Stimulated activated CD4-positive, alpha-beta T cell treated with anti-CD3 and anti-CD28 coated beads, Interleukin-4, amount 100 ng/mL, for 24 hours (primary cell): ENCODE data around the gene GLIPR1L1.
A peak's percentile ranks its signal among the peaks of the same experiment; 100 is the strongest.

Experiments used
- DNase-seq: peaks from one replicate; pipeline ENCODE4 v3.0.0-alpha.2; 2020

The GLIPR1L1 gene

GRCh38 chr12:75354011-75354410 lies 19.5 kb downstream of the GLIPR1L1 start:
- no peak for DNase-seq

DNA sequence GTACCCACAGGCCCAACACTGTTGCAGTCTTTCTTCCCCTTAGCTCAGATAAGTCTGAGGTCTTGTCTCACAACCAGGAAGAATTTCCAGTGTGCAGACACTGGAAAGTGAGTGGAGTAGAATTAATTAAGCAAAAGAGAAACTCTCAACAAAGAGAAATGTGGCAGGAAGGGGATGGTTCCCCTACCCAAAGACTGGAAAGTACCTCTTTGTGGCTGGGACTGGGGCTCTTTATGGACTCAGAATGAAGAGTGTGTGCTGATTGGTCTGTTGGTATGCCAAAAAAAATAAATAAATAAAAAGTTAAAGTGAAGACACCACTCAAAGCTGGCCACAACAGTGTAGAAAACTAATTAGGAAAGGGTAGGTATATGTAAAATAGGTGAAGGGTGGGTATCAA lies 26.4 kb downstream of the GLIPR1L1 start:
- no peak for DNase-seq

- no peak for DNase-seq
Measured at GRCh38 chr12:75361408-75361807, 26.9 kb downstream of the GLIPR1L1 start.

DNA sequence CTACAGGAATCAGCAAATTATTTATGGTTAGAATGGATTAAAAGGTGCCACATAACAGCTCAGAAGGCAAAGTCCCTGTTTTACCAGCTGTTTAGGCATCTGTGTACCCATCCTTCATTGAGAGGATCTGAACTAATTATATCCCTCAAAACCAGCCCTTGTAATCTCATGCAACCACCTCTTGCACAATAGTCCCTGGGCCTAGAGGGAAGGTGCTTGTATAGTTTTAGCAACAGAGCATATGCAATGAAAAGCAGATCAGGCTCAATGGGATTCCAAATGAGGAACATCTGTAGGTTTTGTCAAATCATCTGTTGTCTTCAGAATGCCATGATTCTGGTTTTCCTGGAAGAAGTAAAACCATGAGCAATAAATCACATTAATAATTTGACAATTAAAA lies 30.4 kb downstream of the GLIPR1L1 start:
- no peak for DNase-seq

- no peak for DNase-seq
Measured at GRCh38 chr12:75366629-75367028, 32.2 kb downstream of the GLIPR1L1 start.

- DNase-seq: no peak
Measured at GRCh38 chr12:75374971-75375370, 40.5 kb downstream of the GLIPR1L1 start.

- DNase-seq: no peak
Measured at GRCh38 chr12:75378354-75378753, 43.9 kb downstream of the GLIPR1L1 start.

GRCh38 chr12:75389061-75389460 lies 54.6 kb downstream of the GLIPR1L1 start:
- no peak for DNase-seq

GRCh38 chr12:75389706-75390105 lies 55.2 kb downstream of the GLIPR1L1 start:
- DNase-seq: no peak

DNA sequence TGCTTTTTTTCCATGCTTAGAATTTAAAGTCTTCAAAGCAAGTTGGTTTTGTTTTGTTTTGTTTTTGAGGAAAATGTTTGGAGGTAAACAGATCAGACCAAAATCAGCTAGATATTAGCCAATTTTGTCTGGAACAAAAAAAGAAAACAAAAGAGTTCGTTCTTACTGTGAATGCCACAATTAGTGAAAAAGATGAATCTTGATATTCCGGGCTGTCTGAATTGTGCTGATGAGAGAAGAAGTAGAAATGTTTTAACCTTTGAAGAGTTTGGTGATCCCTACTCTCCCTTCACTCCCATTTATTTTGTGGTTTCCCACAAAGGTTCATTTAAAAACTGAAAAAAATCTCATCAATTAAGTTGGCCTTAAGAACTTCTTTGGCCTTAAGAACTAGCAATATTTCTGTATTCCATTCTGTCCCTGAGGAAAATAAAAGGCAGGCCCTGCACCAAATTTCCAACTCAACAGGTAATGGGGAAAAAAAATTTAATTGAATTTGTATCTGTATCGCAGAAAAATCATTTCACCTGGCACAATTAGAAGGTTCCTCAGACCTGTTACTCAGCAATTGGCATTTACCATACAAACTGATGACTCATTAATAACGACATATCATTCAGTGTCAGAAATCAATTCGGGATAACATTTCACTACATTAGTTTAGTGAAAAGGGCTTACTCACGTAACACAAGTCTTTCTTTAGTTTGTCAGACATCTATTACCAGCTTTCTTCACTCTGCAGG lies 55.9 kb downstream of the GLIPR1L1 start:
- no peak for DNase-seq

DNA sequence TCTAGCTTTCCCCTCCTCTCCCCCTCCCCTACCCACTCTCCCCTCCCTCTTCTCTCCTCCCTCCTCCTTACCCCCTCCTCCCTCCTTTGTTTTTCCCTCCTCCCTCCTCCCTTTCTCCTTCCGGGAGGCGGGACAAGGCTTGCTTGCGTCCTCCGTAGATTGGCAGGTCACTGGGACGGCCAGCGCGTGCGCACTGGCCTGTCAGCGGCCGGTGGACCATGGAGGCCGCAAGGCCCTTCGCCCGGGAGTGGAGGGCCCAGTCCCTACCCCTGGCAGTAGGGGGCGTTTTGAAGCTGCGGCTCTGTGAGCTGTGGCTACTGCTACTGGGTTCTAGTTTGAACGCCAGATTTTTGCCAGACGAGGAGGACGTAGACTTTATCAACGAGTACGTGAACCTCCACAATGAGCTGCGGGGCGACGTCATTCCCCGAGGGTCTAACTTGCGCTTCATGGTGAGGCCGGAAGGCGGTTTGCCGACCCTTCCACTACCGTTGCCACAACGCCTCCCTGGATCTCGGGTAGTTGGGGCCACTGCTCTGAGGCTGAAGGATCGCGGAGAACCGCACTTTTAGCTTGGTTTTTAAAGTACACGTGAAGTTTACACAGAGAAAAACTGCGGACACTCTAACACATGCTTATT lies 56.5 kb downstream of the GLIPR1L1 start, which contains the start of gene GLIPR1L2:
GLIPR1L2 (plus strand) TSS at position 191 of the 640 bp plus-strand sequence; CDS start at position 219, 28 bp downstream.
- DNase-seq: peak; percentile 92

DNA sequence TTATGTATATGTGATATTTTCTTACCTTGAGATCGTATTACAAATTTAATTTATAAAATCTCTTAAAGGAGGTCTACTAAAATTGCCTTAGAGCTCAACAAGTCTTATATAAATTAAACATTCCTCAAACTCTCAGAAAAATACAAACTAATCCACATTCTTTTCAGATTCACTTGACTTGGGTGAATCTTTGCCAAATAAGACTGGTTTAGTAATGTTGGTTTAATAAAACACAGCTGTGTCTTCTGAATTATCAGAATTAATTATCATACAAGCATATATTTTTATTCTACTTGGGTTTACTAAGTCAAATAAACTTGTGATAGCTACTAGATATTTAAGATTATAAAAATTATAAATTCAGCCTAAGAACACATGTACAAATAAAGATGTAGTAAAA lies 69.8 kb downstream of the GLIPR1L1 start:
- DNase-seq: no peak

- no peak for DNase-seq
Measured at GRCh38 chr12:75407683-75408082, 73.2 kb downstream of the GLIPR1L1 start.

GRCh38 chr12:75409830-75410229 lies 75.4 kb downstream of the GLIPR1L1 start:
- DNase-seq: no peak

- no peak for DNase-seq
Measured at GRCh38 chr12:75414671-75415070, 80.2 kb downstream of the GLIPR1L1 start.

- no peak for DNase-seq
Measured at GRCh38 chr12:75419841-75420240, 85.4 kb downstream of the GLIPR1L1 start.
